Measurements from ENCODE around the gene CCDC92. TPM values are rescaled to one million over a fixed set of nuclear protein-coding genes. Genes with fewer than 3 reads are reported as not detected.

Gene CCDC92
- total and polyA plus RNA-seq, 2 donors (not counting 3 experiments of a cell fraction or from before 2014, with no cell fraction given), result 41.2 to 41.6 TPM

GRCh38 chr12:123960029-123960735, 12.4 kb downstream of the CCDC92 start:
- Histone ChIP-seq H4K20me1 (replicated peaks; ENCODE audit: control insufficient read depth, extremely low read depth, insufficient read depth, low read length) (no peaks in the 10 kb centered on the region), H3K79me2 (ENCODE audit: control insufficient read depth, insufficient read depth, low read length) (no peaks in the 10 kb centered on the region), H2AFZ (ENCODE audit: low read depth, low read length) (no peak overlapping the region), H3K27ac (ENCODE audit: insufficient read depth, low read depth, low read length) (no peak overlapping the region), H3K9me1 (replicated peaks; ENCODE audit: control insufficient read depth, extremely low read depth, insufficient read depth, low read length) (no peaks in the 10 kb centered on the region), H3K27me3 (ENCODE audit: control insufficient read depth in 2 of 2, insufficient read depth in 2 of 2, low read length in 2 of 2) (no peaks in the 10 kb centered on the region), H3K9me3 (replicated peaks; ENCODE audit: control insufficient read depth, insufficient read depth, low read length) (no peaks in the 10 kb centered on the region), H3K36me3 (ENCODE audit: control insufficient read depth in 2 of 2, extremely low read depth in 1 of 2, insufficient read depth in 2 of 2, low read length in 2 of 2) (no peaks in the 10 kb centered on the region), H3K4me1 (ENCODE audit: control insufficient read depth, extremely low read depth, insufficient read depth, low read length) (no peaks in the 10 kb centered on the region), H3K9ac (replicated peaks; ENCODE audit: extremely low read depth, insufficient read depth, low read length) (no peak overlapping the region), H3K4me2 (ENCODE audit: insufficient read depth, low read length) (no peak overlapping the region), H3K4me3 (replicated peaks in 1 of 3; ENCODE audit: insufficient read depth in 1 of 3, low read depth in 1 of 3, low read length in 3 of 3) (no peak overlapping the region)
- TF ChIP-seq GATA2 (IDR thresholded peaks at IDR 0.05; ENCODE audit: insufficient read depth, insufficient read length, low read depth, low read length) (no peak), FOS (IDR thresholded peaks at IDR 0.05; ENCODE audit: borderline replicate concordance, insufficient read depth, low read length) (no peak), MAX (IDR thresholded peaks at IDR 0.05; ENCODE audit: insufficient read depth, insufficient read length) (no peak), CTCF (IDR thresholded peaks at IDR 0.05; ENCODE audit: extremely low read depth in 1 of 2, insufficient read depth in 1 of 2, low read depth in 1 of 2, low read length in 2 of 2) (no peak), POLR2AphosphoS5 (IDR thresholded peaks at IDR 0.05; ENCODE audit: insufficient read depth, low read depth, low read length) (no peak), MYC (IDR thresholded peaks at IDR 0.05; ENCODE audit: low read depth, low read length) (no peak), POLR2A (IDR thresholded peaks at IDR 0.05; ENCODE audit: low read depth, low read length) (no peak), JUN (IDR thresholded peaks at IDR 0.05; ENCODE audit: borderline replicate concordance, insufficient read depth, insufficient read length, low read depth) (no peak), EZH2 (IDR thresholded peaks at IDR 0.05; ENCODE audit: borderline replicate concordance, low read depth, low read length, severe bottlenecking) (no peak)
- no TSS peak for BruUV-seq (replicated peaks)
- no peak for FAIRE-seq
- ChIA-PET CTCF (interaction anchor here (1.8 kb wide), 1 partner anchor 54 kb away, joined by 4 read pairs; no protein-coding TSS in a partner anchor), POLR2A (no interaction called here)
- intact Hi-C loops (cut with micrococcal nuclease), result no loop called here
- dilution Hi-C loops (cut with MboI; ENCODE audit: extremely low pct_ligation_motif_present, low sequenced_read_pairs), result no loop called here
- no peak for DNase-seq (ENCODE audit: low read depth, low spot score)
